Transverse colon (tissue), 4 donors: ENCODE results near the gene PRR3.

Source experiments
- CTCF ChIP-seq, 5 experiments: fragments of 200-600 bp in 3 of 5; fragments of 450-650 bp in 2 of 5; sonication (generic) in 3 of 5; IDR thresholded peaks; 1 replicate in 2 of 5; 2 replicates in 3 of 5; pipeline ENCODE4 v1.5.1; 2016 to 2017; ENCODE audit warnings: antibody characterized with exemption in 5 of 5, inconsistent platforms in 3 of 5, mild to moderate bottlenecking in 2 of 5, moderate library complexity in 1 of 5
- EP300 ChIP-seq: sonication (generic); formaldehyde crosslinking; IDR thresholded peaks from one replicate; pipeline ENCODE4 v1.6.1; 2017; ENCODE audit warnings: antibody characterized with exemption, low read depth
- POLR2A ChIP-seq: fragments of 450-650 bp; IDR thresholded peaks from one replicate; pipeline ENCODE4 v1.6.1; 2016; ENCODE audit warnings: antibody characterized with exemption, mild to moderate bottlenecking, moderate library complexity
- POLR2AphosphoS5 ChIP-seq, 3 donors: sonication (generic); formaldehyde crosslinking; IDR thresholded peaks; one replicate each; pipeline ENCODE4 v1.6.1; 2016; ENCODE audit warnings: antibody characterized with exemption in 3 of 3

GRCh38 chr6:30573113-30573512, 16.0 kb downstream of the PRR3 start:
- no peak for TF ChIP-seq CTCF (IDR thresholded peaks at IDR 0.05)
- TF ChIP-seq POLR2AphosphoS5 (IDR thresholded peaks at IDR 0.05) = no peak
- no peak for TF ChIP-seq EP300
- no peak for TF ChIP-seq POLR2A
